ENCODE measurements around the gene IGSF5. TPM values are rescaled to one million over a fixed set of nuclear protein-coding genes. Genes with fewer than 3 reads are reported as not detected.

IGSF5 gene
- polyA plus RNA-seq, 1 donor (not counting 4 experiments of a cell fraction or from before 2014, with no cell fraction given) = not detected

DNA sequence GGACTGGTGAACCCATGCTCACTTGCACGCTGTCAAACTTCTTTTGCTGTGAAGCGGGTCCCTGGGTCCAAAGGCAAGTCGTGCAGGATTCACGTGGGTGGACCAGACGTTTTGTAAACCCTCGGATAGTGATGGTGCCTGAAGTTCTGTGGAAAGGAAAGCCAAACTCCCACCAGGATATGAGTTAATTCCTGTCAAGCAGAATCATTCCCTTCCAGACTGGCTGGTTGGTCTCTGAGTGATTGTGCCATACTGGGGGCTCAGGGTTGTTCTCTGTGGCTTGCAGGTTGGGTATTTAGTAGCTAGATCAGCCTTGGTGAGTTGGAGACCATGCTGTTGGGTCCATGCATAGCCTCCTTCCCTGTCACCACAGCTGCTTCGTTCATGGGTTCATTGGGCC lies 32.7 kb upstream of the IGSF5 start:
- no peak overlapping the region for H2AFZ ChIP-seq (ENCODE audit: control insufficient read depth, low read length)
- dilution Hi-C loops (cut with MboI; ENCODE audit: extremely low pct_ligation_motif_present, low sequenced_read_pairs) = loop anchor here (25.0 kb wide), 1 partner anchor 200 kb away; no protein-coding TSS in a partner anchor
- TF ChIP-seq, protein P1, sequence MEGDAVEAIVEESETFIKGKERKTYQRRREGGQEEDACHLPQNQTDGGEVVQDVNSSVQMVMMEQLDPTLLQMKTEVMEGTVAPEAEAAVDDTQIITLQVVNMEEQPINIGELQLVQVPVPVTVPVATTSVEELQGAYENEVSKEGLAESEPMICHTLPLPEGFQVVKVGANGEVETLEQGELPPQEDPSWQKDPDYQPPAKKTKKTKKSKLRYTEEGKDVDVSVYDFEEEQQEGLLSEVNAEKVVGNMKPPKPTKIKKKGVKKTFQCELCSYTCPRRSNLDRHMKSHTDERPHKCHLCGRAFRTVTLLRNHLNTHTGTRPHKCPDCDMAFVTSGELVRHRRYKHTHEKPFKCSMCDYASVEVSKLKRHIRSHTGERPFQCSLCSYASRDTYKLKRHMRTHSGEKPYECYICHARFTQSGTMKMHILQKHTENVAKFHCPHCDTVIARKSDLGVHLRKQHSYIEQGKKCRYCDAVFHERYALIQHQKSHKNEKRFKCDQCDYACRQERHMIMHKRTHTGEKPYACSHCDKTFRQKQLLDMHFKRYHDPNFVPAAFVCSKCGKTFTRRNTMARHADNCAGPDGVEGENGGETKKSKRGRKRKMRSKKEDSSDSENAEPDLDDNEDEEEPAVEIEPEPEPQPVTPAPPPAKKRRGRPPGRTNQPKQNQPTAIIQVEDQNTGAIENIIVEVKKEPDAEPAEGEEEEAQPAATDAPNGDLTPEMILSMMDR (optimal IDR thresholded peaks at IDR 0.05 in 1 of 3, IDR thresholded peaks at IDR 0.05 in 1 of 3, conservative IDR thresholded peaks at IDR 0.05 in 1 of 3; ENCODE audit: extremely low read depth in 1 of 3, insufficient read depth in 2 of 3, low read length in 3 of 3) = no peak
- TF ChIP-seq EZH2 (IDR thresholded peaks at IDR 0.05; ENCODE audit: low read length) = no peak
- DNase-seq (ENCODE audit: low read depth, low spot score) (no peak), FAIRE-seq (no peak)
- H3K4me3 ChIP-seq (ENCODE audit: control insufficient read depth in 2 of 3, extremely low read depth in 1 of 3, insufficient read depth in 2 of 3, low read depth in 1 of 3, low read length in 3 of 3) = no peak overlapping the region
- H3K36me3 ChIP-seq (ENCODE audit: control insufficient read depth in 2 of 2, extremely low read depth in 1 of 2, insufficient read depth in 2 of 2, low read length in 2 of 2) = no peaks in the 10 kb centered on the region
- no peak overlapping the region for H3K9ac ChIP-seq (ENCODE audit: control insufficient read depth, extremely low read depth, insufficient read depth, low read length)
- no peaks in the 10 kb centered on the region for H3K9me1 ChIP-seq (ENCODE audit: control insufficient read depth, extremely low read depth, insufficient read depth, low read length)
- no peaks in the 10 kb centered on the region for H3K4me1 ChIP-seq (ENCODE audit: control insufficient read depth, extremely low read depth, insufficient read depth, low read length)
- no peak overlapping the region for H3K27ac ChIP-seq (ENCODE audit: control insufficient read depth, insufficient read depth, low read length)
- H3K4me2 ChIP-seq (ENCODE audit: control insufficient read depth, extremely low read depth, insufficient read depth, low read depth, low read length) = no peak overlapping the region
- peaks cover 3% of the 10 kb centered on the region for H3K9me3 ChIP-seq (ENCODE audit: control insufficient read depth, low read depth, low read length)
- H4K20me1 ChIP-seq (ENCODE audit: control insufficient read depth, extremely low read depth, insufficient read depth, low read length) = no peaks in the 10 kb centered on the region
- no peaks in the 10 kb centered on the region for H3K27me3 ChIP-seq (ENCODE audit: control insufficient read depth, extremely low read depth, insufficient read depth, low read length)
- H3K79me2 ChIP-seq (ENCODE audit: control insufficient read depth, insufficient read depth, low read length) = no peaks in the 10 kb centered on the region

DNA sequence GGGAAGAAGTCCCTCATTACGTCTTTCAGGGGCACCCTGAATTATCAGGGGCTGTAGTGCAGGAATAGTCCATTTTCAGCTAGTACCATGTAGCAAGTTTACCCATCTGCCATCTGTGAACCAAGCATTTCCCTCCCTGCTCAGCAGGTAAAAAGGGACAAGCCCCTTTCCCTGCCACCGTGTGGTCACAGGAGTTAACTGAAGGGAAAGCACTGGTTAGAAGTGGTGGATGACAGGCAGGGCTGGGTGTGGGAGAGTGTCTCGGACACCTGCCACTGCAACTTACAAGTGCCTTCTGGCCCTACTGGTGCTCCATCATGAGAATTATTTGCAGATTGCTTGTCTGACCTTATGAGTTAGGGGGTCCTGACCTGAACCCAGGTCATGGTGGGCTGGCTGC lies 32.0 kb upstream of the IGSF5 start:
- Histone ChIP-seq H3K27ac (ENCODE audit: control insufficient read depth, insufficient read depth, low read length) (no peak overlapping the region), H3K36me3 (ENCODE audit: control insufficient read depth in 2 of 2, extremely low read depth in 1 of 2, insufficient read depth in 2 of 2, low read length in 2 of 2) (no peaks in the 10 kb centered on the region), H3K4me1 (ENCODE audit: control insufficient read depth, extremely low read depth, insufficient read depth, low read length) (no peaks in the 10 kb centered on the region), H4K20me1 (ENCODE audit: control insufficient read depth, extremely low read depth, insufficient read depth, low read length) (no peaks in the 10 kb centered on the region), H3K79me2 (ENCODE audit: control insufficient read depth, insufficient read depth, low read length) (no peaks in the 10 kb centered on the region), H3K27me3 (ENCODE audit: control insufficient read depth, extremely low read depth, insufficient read depth, low read length) (no peaks in the 10 kb centered on the region), H3K9me1 (ENCODE audit: control insufficient read depth, extremely low read depth, insufficient read depth, low read length) (no peaks in the 10 kb centered on the region), H3K4me2 (ENCODE audit: control insufficient read depth, extremely low read depth, insufficient read depth, low read depth, low read length) (no peak overlapping the region), H2AFZ (ENCODE audit: control insufficient read depth, low read length) (no peak overlapping the region), H3K9me3 (ENCODE audit: control insufficient read depth, low read depth, low read length) (peaks cover 3% of the 10 kb centered on the region), H3K9ac (ENCODE audit: control insufficient read depth, extremely low read depth, insufficient read depth, low read length) (no peak overlapping the region), H3K4me3 (ENCODE audit: control insufficient read depth in 2 of 3, extremely low read depth in 1 of 3, insufficient read depth in 2 of 3, low read depth in 1 of 3, low read length in 3 of 3) (no peak overlapping the region)
- dilution Hi-C loops (cut with MboI; ENCODE audit: extremely low pct_ligation_motif_present, low sequenced_read_pairs) = loop anchor here (25.0 kb wide), 1 partner anchor 201 kb away; no protein-coding TSS in a partner anchor
- FAIRE-seq (no peak), DNase-seq (ENCODE audit: low read depth, low spot score) (no peak)
- TF ChIP-seq, protein P1 (optimal IDR thresholded peaks at IDR 0.05 in 1 of 3, IDR thresholded peaks at IDR 0.05 in 1 of 3, conservative IDR thresholded peaks at IDR 0.05 in 1 of 3; ENCODE audit: extremely low read depth in 1 of 3, insufficient read depth in 2 of 3, low read length in 3 of 3) = no peak
- TF ChIP-seq EZH2 (IDR thresholded peaks at IDR 0.05; ENCODE audit: low read length) = no peak

All from keratinocyte (primary cell).